Keratinocyte (primary cell): ENCODE results near the gene EIF3CL.
"Not testable (repeated sequence)": the region's sequence is repeated elsewhere in the genome, so short reads cannot be mapped to it uniquely, and the experiment has no call there.

Experiments used
- CTCF ChIP-seq, 3 experiments: IDR thresholded peaks in 1 of 3; conservative IDR thresholded peaks in 1 of 3; optimal IDR thresholded peaks in 1 of 3; 2 replicates in 2 of 3; 3 replicates in 1 of 3; pipeline versions ENCODE3 to v1.5.1; 2011; ENCODE audit warnings: low read length in 3 of 3, mild to moderate bottlenecking in 3 of 3, moderate library complexity in 2 of 3, control low read depth in 1 of 3, inconsistent platforms in 1 of 3; ENCODE audit not compliant: insufficient read depth in 2 of 3; ENCODE audit errors: extremely low read depth in 1 of 3
- EZH2 ChIP-seq: IDR thresholded peaks from one replicate; pipeline ENCODE4 v1.6.1; 2012; ENCODE audit warnings: inconsistent platforms, mild to moderate bottlenecking, low read length, moderate library complexity

GRCh38 chr16:28403220-28404072, at the start of gene EIF3CL:
- not testable (repeated sequence) for TF ChIP-seq CTCF (optimal IDR thresholded peaks at IDR 0.05 in 1 of 3, IDR thresholded peaks at IDR 0.05 in 1 of 3, conservative IDR thresholded peaks at IDR 0.05 in 1 of 3; ENCODE audit: extremely low read depth in 1 of 3, insufficient read depth in 2 of 3, low read length in 3 of 3); EZH2
